ENCODE results near the gene KCNJ3.

KCNJ3 gene

DNA sequence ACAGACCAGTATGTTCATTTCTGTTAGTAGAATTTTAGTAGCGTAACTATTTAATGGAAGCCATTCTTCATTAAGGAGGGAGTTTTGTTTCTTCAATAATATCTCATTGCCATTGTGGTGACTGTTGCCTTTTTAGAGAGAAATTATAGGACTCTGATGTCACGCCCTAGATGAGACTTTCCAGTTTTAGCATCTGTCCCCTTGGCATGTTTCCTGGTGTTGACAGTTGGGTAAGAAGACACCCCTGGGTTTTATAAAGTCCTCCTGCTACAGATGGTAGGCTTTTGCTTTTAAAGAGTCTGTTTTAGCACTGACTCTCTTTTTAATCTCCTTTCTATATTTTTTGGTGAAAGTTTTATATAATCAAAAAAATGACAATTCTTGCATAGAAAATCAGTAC lies 41.9 kb downstream of the KCNJ3 start:
- no peak for TF ChIP-seq GATA1 (IDR thresholded peaks at IDR 0.05; ENCODE audit: low read depth, low read length)
- no peak for TF ChIP-seq POLR2A (IDR thresholded peaks at IDR 0.05; ENCODE audit: low read length)
- no peak for DNase-seq

GRCh38 chr2:154758871-154759270 lies 60.4 kb downstream of the KCNJ3 start:
- TF ChIP-seq GATA1 (IDR thresholded peaks at IDR 0.05; ENCODE audit: low read depth, low read length), result no peak
- TF ChIP-seq POLR2A (IDR thresholded peaks at IDR 0.05; ENCODE audit: low read length), result no peak
- DNase-seq, result no peak

DNA sequence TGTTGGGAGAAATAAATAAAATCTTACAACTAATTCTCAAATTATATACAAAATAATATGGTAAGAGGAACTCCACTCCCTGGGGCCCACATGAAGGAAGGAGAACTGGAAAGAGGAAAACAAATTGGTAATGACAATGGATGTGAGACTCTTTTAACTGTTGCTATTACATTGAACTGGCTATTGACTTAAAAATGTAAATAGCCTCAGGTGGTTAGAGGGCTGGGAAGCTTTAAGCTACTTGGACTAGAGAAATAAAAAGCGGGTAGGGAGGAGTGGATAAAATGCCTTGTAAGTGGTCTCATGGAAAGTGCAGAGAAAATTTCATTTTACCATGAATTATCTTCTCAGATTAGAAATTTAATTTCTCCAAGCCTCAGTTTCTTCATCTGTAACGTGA lies 64.1 kb downstream of the KCNJ3 start:
- no peak for DNase-seq
- no peak for TF ChIP-seq POLR2A (IDR thresholded peaks at IDR 0.05; ENCODE audit: low read length)
- TF ChIP-seq GATA1 (IDR thresholded peaks at IDR 0.05; ENCODE audit: low read depth, low read length), result no peak

- no peak for TF ChIP-seq POLR2A (IDR thresholded peaks at IDR 0.05; ENCODE audit: low read length)
- TF ChIP-seq GATA1 (IDR thresholded peaks at IDR 0.05; ENCODE audit: low read depth, low read length), result no peak
- no peak for DNase-seq
Measured at GRCh38 chr2:154771664-154772284, 73.3 kb downstream of the KCNJ3 start.

GRCh38 chr2:154776825-154777224 lies 78.3 kb downstream of the KCNJ3 start:
- TF ChIP-seq POLR2A (IDR thresholded peaks at IDR 0.05; ENCODE audit: low read length), result no peak
- no peak for TF ChIP-seq GATA1 (IDR thresholded peaks at IDR 0.05; ENCODE audit: low read depth, low read length)
- DNase-seq, result no peak

- TF ChIP-seq POLR2A (IDR thresholded peaks at IDR 0.05; ENCODE audit: low read length) (no peak), GATA1 (IDR thresholded peaks at IDR 0.05; ENCODE audit: low read depth, low read length) (no peak)
- no peak for DNase-seq
Measured at GRCh38 chr2:154794406-154794805, 95.9 kb downstream of the KCNJ3 start.

DNA sequence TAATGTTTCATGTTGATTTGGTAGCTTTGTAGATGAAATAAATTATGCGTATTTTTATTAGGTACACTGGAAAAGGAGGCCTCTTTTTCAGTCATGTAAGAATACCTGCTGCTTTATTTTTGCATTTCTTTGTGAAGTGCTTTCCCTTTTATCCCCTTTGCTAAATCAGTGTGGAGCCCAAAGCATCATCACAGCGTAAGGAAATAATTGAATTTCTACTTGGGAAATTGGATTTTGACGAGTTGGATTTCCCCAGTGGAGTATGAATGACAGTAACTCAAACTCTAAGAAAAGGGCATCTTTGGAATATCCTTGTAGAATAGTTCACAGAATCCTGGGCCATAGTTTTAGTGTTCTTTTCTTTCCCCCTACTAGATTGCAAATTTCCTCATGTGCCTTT lies 97.2 kb downstream of the KCNJ3 start:
- no peak for DNase-seq
- no peak for TF ChIP-seq GATA1 (IDR thresholded peaks at IDR 0.05; ENCODE audit: low read depth, low read length)
- no peak for TF ChIP-seq POLR2A (IDR thresholded peaks at IDR 0.05; ENCODE audit: low read length)

DNA sequence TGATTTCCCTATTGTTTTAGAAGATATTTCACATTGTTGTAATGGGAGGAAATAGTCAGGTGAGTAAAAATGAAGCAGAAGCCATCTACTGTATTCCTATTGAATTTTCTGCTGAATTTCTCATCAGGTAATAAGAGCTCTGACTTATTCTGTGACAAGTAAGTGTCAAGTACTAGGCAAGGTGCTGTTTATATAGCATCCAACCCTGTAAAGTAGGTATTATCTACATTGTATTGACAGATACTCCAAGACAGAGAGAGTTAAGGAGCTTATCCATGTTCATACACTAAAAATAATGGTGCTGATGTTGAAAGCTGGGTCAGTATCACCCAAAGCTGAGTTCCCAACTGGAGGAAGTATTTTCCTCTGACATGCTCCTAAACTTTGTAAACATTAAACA lies 106.0 kb downstream of the KCNJ3 start:
- TF ChIP-seq POLR2A (IDR thresholded peaks at IDR 0.05; ENCODE audit: low read length), result no peak
- TF ChIP-seq GATA1 (IDR thresholded peaks at IDR 0.05; ENCODE audit: low read depth, low read length), result no peak

GRCh38 chr2:154813636-154814035 lies 115.1 kb downstream of the KCNJ3 start:
- DNase-seq, result no peak
- TF ChIP-seq GATA1 (IDR thresholded peaks at IDR 0.05; ENCODE audit: low read depth, low read length), result no peak
- TF ChIP-seq POLR2A (IDR thresholded peaks at IDR 0.05; ENCODE audit: low read length), result no peak

More for the DNA sequence above, 106.0 kb downstream of the KCNJ3 start:
- no peak for DNase-seq

DNA sequence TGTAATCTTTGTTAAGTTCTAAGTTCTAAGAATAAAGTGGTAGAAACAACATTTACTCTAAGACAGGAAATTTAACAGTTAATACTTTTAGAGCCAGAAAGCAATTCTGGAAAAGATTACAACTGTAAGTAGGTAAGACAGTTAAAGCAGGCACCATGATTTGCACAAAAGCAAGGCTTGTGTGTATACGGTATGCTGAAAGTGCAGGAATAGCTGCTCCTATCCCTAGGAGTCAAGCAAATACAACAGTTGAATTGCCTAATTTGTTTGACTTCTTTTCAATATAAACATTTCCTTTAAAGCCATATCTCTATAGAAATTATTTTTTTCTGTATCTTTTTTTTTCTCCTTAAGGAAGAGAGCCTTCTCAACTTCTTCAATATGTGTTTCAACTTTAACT lies 116.4 kb downstream of the KCNJ3 start:
- no peak for DNase-seq

DNA sequence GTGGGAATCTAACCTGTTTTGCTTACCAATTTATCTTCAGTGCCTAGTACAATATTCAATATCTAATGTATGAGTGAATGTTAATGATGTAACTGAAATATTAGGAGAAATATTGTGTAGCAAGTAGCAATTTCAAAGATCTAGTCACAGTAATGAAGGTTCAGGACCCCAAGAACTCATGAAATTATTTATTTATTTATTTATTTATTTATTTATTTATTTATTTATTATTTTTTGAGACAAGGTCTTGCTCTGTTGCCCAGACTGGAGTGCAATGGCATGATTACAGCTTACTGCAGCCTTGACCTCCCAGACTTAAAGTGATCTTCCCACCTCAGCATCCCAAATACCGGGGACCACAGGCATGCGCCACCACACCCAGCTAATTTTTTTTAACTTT lies 126.9 kb downstream of the KCNJ3 start:
- TF ChIP-seq GATA1 (IDR thresholded peaks at IDR 0.05; ENCODE audit: low read depth, low read length) (no peak), POLR2A (IDR thresholded peaks at IDR 0.05; ENCODE audit: low read length) (no peak)
- no peak for DNase-seq

More for the DNA sequence above, 116.4 kb downstream of the KCNJ3 start:
- no peak for TF ChIP-seq GATA1 (IDR thresholded peaks at IDR 0.05; ENCODE audit: low read depth, low read length)
- TF ChIP-seq POLR2A (IDR thresholded peaks at IDR 0.05; ENCODE audit: low read length), result no peak

DNA sequence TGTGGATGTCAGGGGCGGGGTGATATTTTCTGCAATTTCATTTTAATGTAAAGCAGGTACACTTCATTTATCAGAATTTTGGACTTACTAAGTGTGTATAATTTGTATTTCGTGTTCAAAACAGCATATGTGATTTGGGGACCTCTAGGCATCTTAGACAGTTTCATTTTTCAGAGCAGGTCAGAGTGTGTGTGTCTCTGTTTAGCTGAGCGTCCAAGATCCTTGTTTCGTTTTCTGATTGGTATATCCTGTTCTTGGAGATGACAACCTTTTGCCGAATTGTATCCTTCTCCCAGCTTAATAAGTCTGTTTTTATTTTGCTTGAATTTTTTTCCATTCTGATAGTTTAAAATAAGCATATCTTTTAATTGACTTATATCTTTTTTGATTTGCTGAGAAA lies 128.3 kb downstream of the KCNJ3 start:
- TF ChIP-seq GATA1 (IDR thresholded peaks at IDR 0.05; ENCODE audit: low read depth, low read length) (no peak), POLR2A (IDR thresholded peaks at IDR 0.05; ENCODE audit: low read length) (no peak)
- DNase-seq, result no peak

GRCh38 chr2:154827286-154827685 lies 128.8 kb downstream of the KCNJ3 start:
- DNase-seq, result no peak
- TF ChIP-seq GATA1 (IDR thresholded peaks at IDR 0.05; ENCODE audit: low read depth, low read length), result no peak
- no peak for TF ChIP-seq POLR2A (IDR thresholded peaks at IDR 0.05; ENCODE audit: low read length)

DNA sequence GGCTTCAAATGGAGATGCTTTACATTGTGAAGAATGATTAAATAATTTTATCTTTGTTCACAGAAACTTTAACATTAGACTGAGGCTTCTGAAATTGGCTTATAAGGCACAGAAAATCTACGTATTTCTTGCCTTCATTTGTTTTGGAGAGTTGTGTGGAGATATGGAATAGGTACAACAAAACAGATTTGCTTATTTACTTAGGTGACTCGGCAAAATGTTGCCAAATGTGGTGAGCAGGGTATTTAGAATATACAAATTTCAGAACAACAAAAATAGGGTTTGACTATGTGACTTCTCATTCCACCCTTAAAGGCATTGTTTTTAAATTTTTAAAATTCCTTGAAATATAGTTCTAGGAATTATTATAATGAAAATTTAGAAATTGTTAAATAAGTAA lies 134.2 kb downstream of the KCNJ3 start:
- no peak for TF ChIP-seq GATA1 (IDR thresholded peaks at IDR 0.05; ENCODE audit: low read depth, low read length)
- no peak for TF ChIP-seq POLR2A (IDR thresholded peaks at IDR 0.05; ENCODE audit: low read length)

GRCh38 chr2:154836632-154837031 lies 138.1 kb downstream of the KCNJ3 start:
- no peak for TF ChIP-seq POLR2A (IDR thresholded peaks at IDR 0.05; ENCODE audit: low read length)
- TF ChIP-seq GATA1 (IDR thresholded peaks at IDR 0.05; ENCODE audit: low read depth, low read length), result no peak
- no peak for DNase-seq

More for the DNA sequence above, 134.2 kb downstream of the KCNJ3 start:
- DNase-seq, result no peak

Data from erythroblast (primary cell).